Subcutaneous abdominal adipose tissue (tissue), 5 donors: ENCODE measurements around the gene ROR2.

Experiments
- H3K27ac ChIP-seq: one replicate; pipeline ENCODE4 v1.7.0; 2013; ENCODE audit warnings: low read depth, mild to moderate bottlenecking, inconsistent platforms, low read length, moderate library complexity
- H3K27me3 ChIP-seq, 5 donors: one replicate each; pipeline ENCODE4 v1.7.0; 2013; ENCODE audit warnings: low read length in 5 of 5, inconsistent platforms in 1 of 5; ENCODE audit not compliant: control insufficient read depth in 5 of 5, insufficient read depth in 4 of 5
- H3K36me3 ChIP-seq, 5 donors: one replicate each; pipeline ENCODE4 v1.7.0; 2013; ENCODE audit warnings: low read length in 5 of 5; ENCODE audit not compliant: control insufficient read depth in 5 of 5, insufficient read depth in 5 of 5
- H3K4me1 ChIP-seq, 5 donors: one replicate each; pipeline ENCODE4 v1.7.0; 2013; ENCODE audit warnings: low read length in 5 of 5, mild to moderate bottlenecking in 3 of 5, moderate library complexity in 1 of 5; ENCODE audit not compliant: control insufficient read depth in 5 of 5, insufficient read depth in 5 of 5
- H3K4me3 ChIP-seq, 5 donors: one replicate each; pipeline ENCODE4 v1.7.0; 2013; ENCODE audit warnings: low read length in 5 of 5, low read depth in 1 of 5
- H3K9ac ChIP-seq, 5 donors: one replicate each; pipeline ENCODE4 v1.7.0; 2013; ENCODE audit warnings: low read length in 5 of 5, mild to moderate bottlenecking in 4 of 5, moderate library complexity in 3 of 5
- H3K9me3 ChIP-seq, 5 donors: one replicate each; pipeline ENCODE4 v1.7.0; 2013; ENCODE audit warnings: low read length in 5 of 5; ENCODE audit not compliant: control insufficient read depth in 5 of 5
- donor health status: healthy.
- donor health status: healthy.
- donor health status: healthy.
- donor health status: healthy.
- donor health status: healthy.

ROR2 gene

DNA sequence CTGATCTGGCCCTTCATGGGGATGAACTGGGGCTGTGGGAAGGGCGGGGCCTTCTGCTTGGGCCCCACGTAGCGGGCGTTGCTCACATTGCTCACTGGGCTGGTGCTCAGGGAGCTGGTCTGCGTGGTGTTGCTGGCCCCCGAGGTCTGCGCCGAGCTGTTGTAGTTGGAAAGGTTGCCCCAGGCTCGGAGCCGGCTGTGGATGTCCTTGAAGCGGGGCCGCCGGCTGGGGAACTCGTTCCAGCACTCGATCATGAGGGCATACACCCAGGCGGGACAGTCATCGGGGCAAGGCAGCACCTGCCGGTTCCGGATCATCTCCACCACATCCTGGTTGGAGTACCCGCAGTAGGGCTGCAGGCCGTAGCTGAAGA lies 226.0 kb downstream of the ROR2 start:
- H3K27ac ChIP-seq: no peak overlapping the region
- no peaks in the 10 kb centered on the region for H3K4me1 ChIP-seq
- H3K27me3 ChIP-seq: peaks cover 0 to 3% (median 0%) of the 10 kb centered on the region in 5 donors
- no peak overlapping the region for H3K9ac ChIP-seq
- H3K36me3 ChIP-seq: peaks cover 0 to 4% (median 0%) of the 10 kb centered on the region in 5 donors
- H3K9me3 ChIP-seq: no peaks in the 10 kb centered on the region
- no peak overlapping the region for H3K4me3 ChIP-seq

GRCh38 chr9:91723420-91724067 lies 226.5 kb downstream of the ROR2 start:
- Histone ChIP-seq H3K4me3 (no peak overlapping the region), H3K4me1 (no peaks in the 10 kb centered on the region), H3K9ac (no peak overlapping the region), H3K36me3 (peaks cover 0 to 4% (median 0%) of the 10 kb centered on the region in 5 donors), H3K27me3 (peaks cover 0 to 3% (median 0%) of the 10 kb centered on the region in 5 donors), H3K27ac (no peak overlapping the region), H3K9me3 (no peaks in the 10 kb centered on the region)

- Histone ChIP-seq H3K36me3 (peaks cover 0 to 4% (median 0%) of the 10 kb centered on the region in 5 donors), H3K4me3 (no peak overlapping the region), H3K4me1 (no peaks in the 10 kb centered on the region), H3K9me3 (peaks cover 0 to 7% (median 0%) of the 10 kb centered on the region in 5 donors), H3K9ac (no peak overlapping the region), H3K27me3 (peaks cover 0 to 4% (median 0%) of the 10 kb centered on the region in 5 donors), H3K27ac (no peak overlapping the region)
Observed at GRCh38 chr9:91720751-91721705, 229.0 kb downstream of the ROR2 start.

- Histone ChIP-seq H3K9ac (no peak overlapping the region), H3K27ac (no peak overlapping the region), H3K4me3 (no peak overlapping the region), H3K4me1 (no peaks in the 10 kb centered on the region), H3K36me3 (peaks cover 0 to 4% (median 0%) of the 10 kb centered on the region in 5 donors), H3K27me3 (peaks cover 0 to 4% (median 0%) of the 10 kb centered on the region in 5 donors), H3K9me3 (peaks cover 0 to 8% (median 0%) of the 10 kb centered on the region in 5 donors)
Observed at GRCh38 chr9:91720313-91720712, 229.7 kb downstream of the ROR2 start.

DNA sequence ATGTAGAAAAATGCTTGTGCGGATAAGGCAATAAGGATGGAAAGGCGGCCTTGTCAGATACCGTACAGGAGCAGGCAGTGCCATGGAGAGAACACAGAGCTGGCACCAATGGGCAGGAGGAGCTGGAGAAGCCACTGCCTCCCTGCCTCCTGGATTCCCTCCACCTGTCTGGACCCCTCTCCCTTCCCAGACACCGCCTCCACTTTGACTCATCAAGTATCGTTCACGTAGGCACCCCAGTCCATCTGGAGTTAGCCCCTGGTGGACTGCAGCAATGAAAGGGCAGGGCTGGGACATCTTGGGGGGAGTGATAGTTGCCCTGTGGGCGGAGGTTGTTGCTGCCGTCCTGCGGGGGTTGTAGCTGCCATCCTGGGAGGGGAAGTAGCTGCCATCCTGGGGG lies 232.0 kb downstream of the ROR2 start:
- H3K4me1 ChIP-seq: no peaks in the 10 kb centered on the region
- no peaks in the 10 kb centered on the region for H3K36me3 ChIP-seq
- H3K9me3 ChIP-seq: peaks cover 0 to 8% (median 0%) of the 10 kb centered on the region in 5 donors
- peaks cover 0 to 4% (median 0%) of the 10 kb centered on the region in 5 donors for H3K27me3 ChIP-seq
- no peak overlapping the region for H3K4me3 ChIP-seq
- no peak overlapping the region for H3K9ac ChIP-seq
- H3K27ac ChIP-seq: no peak overlapping the region

DNA sequence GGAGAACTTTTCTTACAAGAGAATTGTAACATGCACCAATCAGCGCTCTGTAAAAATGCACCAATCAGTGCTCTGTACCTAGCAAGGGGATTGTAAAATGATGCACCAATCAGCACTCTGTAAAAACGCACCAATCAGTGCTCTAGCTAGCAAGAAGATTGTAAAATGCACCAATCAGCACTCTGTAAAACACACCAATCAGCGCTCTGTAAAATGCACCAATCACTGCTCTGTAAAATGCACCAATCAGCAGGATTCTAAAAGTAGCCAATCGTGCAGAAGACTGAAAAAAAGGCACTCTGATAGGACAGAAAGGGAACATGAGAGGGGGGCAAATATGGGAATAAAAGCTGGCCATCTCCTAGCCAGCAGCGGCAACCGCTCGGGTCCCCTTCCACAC lies 233.2 kb downstream of the ROR2 start:
- Histone ChIP-seq H3K27me3 (peaks cover 0 to 4% (median 0%) of the 10 kb centered on the region in 5 donors), H3K4me1 (no peaks in the 10 kb centered on the region), H3K9ac (no peak overlapping the region), H3K4me3 (no peak overlapping the region), H3K9me3 (peaks cover 0 to 8% (median 0%) of the 10 kb centered on the region in 5 donors), H3K36me3 (no peaks in the 10 kb centered on the region), H3K27ac (no peak overlapping the region)

- H3K9ac ChIP-seq: no peak overlapping the region
- no peaks in the 10 kb centered on the region for H3K4me1 ChIP-seq
- H3K27ac ChIP-seq: no peak overlapping the region
- peaks cover 0 to 8% (median 2%) of the 10 kb centered on the region in 5 donors for H3K9me3 ChIP-seq
- no peak overlapping the region for H3K4me3 ChIP-seq
- peaks cover 0 to 4% (median 0%) of the 10 kb centered on the region in 5 donors for H3K27me3 ChIP-seq
- H3K36me3 ChIP-seq: no peaks in the 10 kb centered on the region
Observed at GRCh38 chr9:91716239-91716638, 233.8 kb downstream of the ROR2 start.

DNA sequence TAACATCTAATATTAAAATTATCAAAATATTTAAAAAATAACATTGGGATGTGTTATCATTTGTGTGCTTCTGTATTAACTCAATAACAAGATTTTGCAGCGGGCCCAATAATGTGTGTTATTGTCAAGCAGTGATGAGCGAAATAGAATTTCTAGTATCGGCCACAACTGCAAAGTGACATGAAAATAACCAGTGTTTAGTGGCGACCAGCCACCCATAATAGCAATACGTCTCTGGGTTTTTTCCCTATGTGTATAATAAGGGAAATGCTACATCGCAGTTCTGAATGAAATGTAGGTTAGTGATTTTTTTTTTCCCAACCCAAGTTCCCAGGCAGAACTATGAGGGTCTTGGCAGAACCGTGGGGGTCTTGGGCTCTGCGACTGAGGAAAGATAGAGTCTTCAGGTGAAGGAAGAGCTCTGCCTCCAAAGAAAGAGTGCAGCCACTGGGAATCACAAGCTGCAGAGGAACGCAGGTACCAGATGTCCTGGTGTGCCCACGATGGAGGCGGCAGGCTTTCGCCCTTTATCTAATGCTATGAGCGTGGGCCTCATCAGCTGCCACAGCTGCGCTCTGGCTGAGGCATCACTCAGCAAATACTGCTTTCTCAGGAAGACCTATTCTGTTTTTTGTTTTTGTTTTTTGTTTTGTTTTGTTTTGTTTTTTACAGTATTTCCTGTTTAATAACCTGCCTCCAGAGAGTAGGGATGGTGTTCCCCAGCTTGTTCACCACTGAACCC lies 235.0 kb downstream of the ROR2 start:
- H3K4me3 ChIP-seq: no peak overlapping the region
- no peaks in the 10 kb centered on the region for H3K4me1 ChIP-seq
- H3K27me3 ChIP-seq: peaks cover 0 to 4% (median 0%) of the 10 kb centered on the region in 5 donors
- no peaks in the 10 kb centered on the region for H3K36me3 ChIP-seq
- H3K9ac ChIP-seq: no peak overlapping the region
- no peak overlapping the region for H3K27ac ChIP-seq
- H3K9me3 ChIP-seq: peaks cover 0 to 8% (median 2%) of the 10 kb centered on the region in 5 donors

DNA sequence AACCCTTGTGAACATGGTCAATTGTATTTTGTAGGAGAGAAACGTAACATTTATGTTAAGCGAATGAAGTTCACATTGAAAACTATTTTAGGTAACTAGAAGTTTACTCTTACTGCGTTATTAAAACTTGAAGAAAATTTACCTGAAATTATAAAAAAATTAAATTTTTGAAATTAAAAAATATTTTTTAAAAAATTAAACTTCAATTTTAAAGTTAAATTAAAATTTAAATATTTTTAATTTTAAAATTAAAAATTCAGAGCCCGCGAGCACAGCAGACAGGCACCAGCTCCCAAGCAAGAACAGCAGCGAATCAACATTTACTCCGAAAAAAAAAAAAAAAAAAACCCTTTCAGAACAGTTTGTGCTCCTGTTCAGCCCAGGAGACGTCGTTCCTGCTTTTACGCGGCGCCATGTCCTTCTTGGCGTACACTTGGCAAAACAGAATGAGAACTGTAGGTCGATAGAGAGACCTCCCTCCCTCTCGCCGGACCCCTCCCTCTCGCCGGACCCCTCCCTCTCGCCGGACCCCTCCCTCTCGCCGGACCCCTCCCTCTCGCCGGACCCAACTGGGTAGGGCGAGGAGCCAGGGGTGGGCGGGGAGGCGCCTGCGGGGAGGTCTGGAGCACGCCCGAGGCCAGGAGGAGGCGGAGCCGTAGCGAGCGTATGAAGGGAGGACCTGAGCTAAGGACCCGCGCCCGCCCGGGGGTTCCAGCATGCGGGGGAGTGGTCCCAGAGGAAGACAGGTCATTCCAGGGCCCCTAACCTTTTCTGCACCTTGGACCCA lies 235.8 kb downstream of the ROR2 start:
- H3K36me3 ChIP-seq: no peaks in the 10 kb centered on the region
- no peaks in the 10 kb centered on the region for H3K4me1 ChIP-seq
- no peak overlapping the region for H3K27ac ChIP-seq
- peaks cover 0 to 4% (median 0%) of the 10 kb centered on the region in 5 donors for H3K27me3 ChIP-seq
- no peak overlapping the region for H3K9ac ChIP-seq
- H3K4me3 ChIP-seq: peak overlapping the region in 3 of 5 donors; percentile 27 to 53 (median 38)
- H3K9me3 ChIP-seq: peaks cover 0 to 8% (median 2%) of the 10 kb centered on the region in 5 donors
